B cell (primary cell): Measurements from ENCODE around the gene OR2T33. TPM values are rescaled to one million over a fixed set of nuclear protein-coding genes. Genes with fewer than 3 reads are reported as not detected.
"Not testable (repeated sequence)": the region's sequence is repeated elsewhere in the genome, so short reads cannot be mapped to it uniquely, and the experiment has no call there.

Experiments used
- ATAC-seq: fragments of 200-7000 bp; cut with Tn5 transposase; one replicate; pipeline ENCODE4 v1.10.0; 2021; ENCODE audit warnings: low read depth, mild to moderate bottlenecking, moderate number of reproducible peaks, moderate library complexity
- CTCF ChIA-PET: fragments of 350-600 bp; sonication (Branson Sonifier 250); formaldehyde crosslinking; loops from one replicate; lab custom pipeline; 2021; ENCODE audit warnings: antibody characterized with exemption, inconsistent platforms; lab: Charles Lee
- POLR2A ChIA-PET: fragments of 350-600 bp; sonication (Branson Sonifier 250); formaldehyde crosslinking; loops from one replicate; lab custom pipeline; 2021; ENCODE audit warnings: antibody characterized with exemption; lab: Charles Lee
- DNase-seq: peaks from one replicate; pipeline ENCODE4 v3.0.0; 2013
- H2AFZ ChIP-seq: 2 replicates; pipeline ENCODE4 v1.6.1; 2012; ENCODE audit warnings: mild to moderate bottlenecking, low read depth, low read length; ENCODE audit not compliant: insufficient read depth, poor library complexity, severe bottlenecking
- H3K27ac ChIP-seq, 2 donors: 1 replicate in 1 of 2; 2 replicates in 1 of 2; pipeline ENCODE4 v1.5.1; 2012 to 2013; ENCODE audit warnings: low read length in 2 of 2, mild to moderate bottlenecking in 2 of 2, moderate library complexity in 1 of 2
- H3K27me3 ChIP-seq, 4 experiments: fragments of 200-600 bp in 1 of 4; sonication (generic) in 1 of 4; replicated peaks in 1 of 4; 1 replicate in 2 of 4; 2 replicates in 2 of 4; pipeline versions ENCODE4 v1.6.1 to v1.7.0; 2013 to 2016; ENCODE audit warnings: low read length in 3 of 4, mild to moderate bottlenecking in 2 of 4, mixed read lengths in 1 of 4, moderate library complexity in 1 of 4; ENCODE audit not compliant: insufficient read depth in 4 of 4, control insufficient read depth in 3 of 4; ENCODE audit errors: control extremely low read depth in 1 of 4
- H3K36me3 ChIP-seq, 2 experiments: replicated peaks in 1 of 2; 1 replicate in 1 of 2; 2 replicates in 1 of 2; pipeline versions ENCODE4 v1.6.1 to v1.7.1; 2013; ENCODE audit warnings: low read length in 1 of 2; ENCODE audit not compliant: insufficient read depth in 2 of 2, control insufficient read depth in 1 of 2; ENCODE audit errors: control extremely low read depth in 1 of 2, extremely low read depth in 1 of 2
- H3K4me1 ChIP-seq, 2 donors: fragments of 200-600 bp in 1 of 2; sonication (generic) in 1 of 2; 1 replicate in 1 of 2; 2 replicates in 1 of 2; pipeline versions ENCODE4 v1.5.1 to v1.6.1; 2013 to 2017; ENCODE audit warnings: low read length in 2 of 2; ENCODE audit not compliant: control insufficient read depth in 2 of 2, insufficient read depth in 2 of 2
- H3K4me2 ChIP-seq: replicated peaks from 2 replicates; pipeline ENCODE3; 2012; ENCODE audit warnings: mild to moderate bottlenecking, low read depth, low read length; ENCODE audit not compliant: poor library complexity, severe bottlenecking
- H3K4me3 ChIP-seq, 5 experiments: fragments of 200-600 bp in 1 of 5; sonication (generic) in 1 of 5; 1 replicate in 3 of 5; 2 replicates in 2 of 5; pipeline versions ENCODE4 v1.5.1 to v1.7.0; 2011 to 2016; ENCODE audit warnings: low read length in 4 of 5, mild to moderate bottlenecking in 4 of 5, low read depth in 2 of 5, control low read depth in 1 of 5, moderate library complexity in 1 of 5; ENCODE audit not compliant: insufficient read depth in 1 of 5; ENCODE audit errors: control extremely low read depth in 1 of 5, extremely low read depth in 1 of 5
- H3K79me2 ChIP-seq: fragments of 200-600 bp; sonication (generic); one replicate; pipeline ENCODE4 v1.6.0; 2016; ENCODE audit warnings: low read length; ENCODE audit not compliant: control insufficient read depth, insufficient read depth
- H3K9ac ChIP-seq: fragments of 200-600 bp; sonication (generic); 2 replicates; pipeline ENCODE4 v1.6.1; 2017; ENCODE audit warnings: mild to moderate bottlenecking, low read length, moderate library complexity
- H3K9me3 ChIP-seq, 3 donors: one replicate each; pipeline versions ENCODE4 v1.6.1 to v1.7.1; 2013; ENCODE audit warnings: low read length in 2 of 3; ENCODE audit not compliant: control insufficient read depth in 2 of 3, insufficient read depth in 1 of 3; ENCODE audit errors: control extremely low read depth in 1 of 3
- H4K20me1 ChIP-seq: 2 replicates; pipeline ENCODE4 v1.6.0; 2012; ENCODE audit warnings: mild to moderate bottlenecking, low read length; ENCODE audit not compliant: insufficient read depth, control insufficient read depth, poor library complexity, severe bottlenecking
- H3K27ac Mint-ChIP-seq: one replicate; pipeline ENCODE4 v1.8.0; 2021; ENCODE audit warnings: mixed read lengths
- H3K27me3 Mint-ChIP-seq: one replicate; pipeline ENCODE4 v1.8.0; 2021; ENCODE audit warnings: mixed read lengths
- H3K4me1 Mint-ChIP-seq: one replicate; pipeline ENCODE4 v1.8.0; 2021; ENCODE audit warnings: mixed read lengths
- H3K4me3 Mint-ChIP-seq: one replicate; pipeline ENCODE4 v1.8.0; 2021; ENCODE audit warnings: mixed read lengths
- H3K9me3 Mint-ChIP-seq: one replicate; pipeline ENCODE4 v1.8.0; 2022; ENCODE audit warnings: mixed read lengths; ENCODE audit not compliant: insufficient read depth
- CTCF ChIP-seq: fragments of 200-600 bp; IDR thresholded peaks from one replicate; pipeline ENCODE4 v1.8.0; 2022; ENCODE audit warnings: antibody characterized with exemption, mild to moderate bottlenecking
- EZH2 ChIP-seq: IDR thresholded peaks from 2 replicates; pipeline ENCODE4 v1.6.1; 2012; ENCODE audit warnings: borderline replicate concordance, low read depth, mild to moderate bottlenecking, moderate library complexity, low read length; ENCODE audit not compliant: insufficient read depth, poor library complexity, severe bottlenecking
- WGBS: methylation state at CpG from one replicate; pipeline ENCODE4 v1.1.5; 2013; ENCODE audit warnings: missing lambda C conversion rate; ENCODE audit not compliant: insufficient coverage; 5-methylcytosine and 5-hydroxymethylcytosine counted together
- intact Hi-C: fragments of 100-400 bp; cut with micrococcal nuclease; formaldehyde crosslinking; loops from one replicate; pipeline ENCODE4 v1.10.0; 2022
- polyA plus RNA-seq: library from polyadenylated mRNA; depleted of rRNA; stranded (reverse); fragments of >200 nt; gene quantifications from 2 replicates; pipeline ENCODE4 v1.2.3, GENCODE V29; 2012
- total RNA-seq, 2 donors: library from RNA; stranded (reverse); fragments of 120-200 nt in 1 of 2; gene quantifications; 1 replicate in 1 of 2; 2 replicates in 1 of 2; pipeline versions ENCODE4 v1.2.3 to v1.2.4, GENCODE V29; 2013 to 2022

Gene OR2T33
- total and polyA plus RNA-seq, 2 donors (not counting 1 experiment from before 2014, with no cell fraction given): not detected

GRCh38 chr1:248268178-248268577 lies 9.6 kb downstream of the OR2T33 start:
- H3K4me3 ChIP-seq: no peak overlapping the region
- 100% methylated on average over 1 of the region's 4 CpGs for WGBS
- no peak overlapping the region for H3K9ac ChIP-seq
- no peak for DNase-seq
- H3K27ac ChIP-seq: no peak overlapping the region
- Mint-ChIP-seq H3K27ac (no peak overlapping the region), H3K4me3 (no peak overlapping the region), H3K4me1 (no peaks in the 10 kb centered on the region), H3K9me3 (no peaks in the 10 kb centered on the region), H3K27me3 (no peaks in the 10 kb centered on the region)
- TF ChIP-seq CTCF (no peak), EZH2 (no peak)
- no peaks in the 10 kb centered on the region for H3K27me3 ChIP-seq
- ChIA-PET POLR2A (no interaction called here), CTCF (no interaction called here)
- H3K36me3 ChIP-seq: no peaks in the 10 kb centered on the region
- no peak overlapping the region for H2AFZ ChIP-seq
- H3K4me1 ChIP-seq: no peaks in the 10 kb centered on the region
- no peaks in the 10 kb centered on the region for H4K20me1 ChIP-seq
- no peak overlapping the region for H3K4me2 ChIP-seq
- H3K9me3 ChIP-seq: no peaks in the 10 kb centered on the region
- no peak for ATAC-seq
- intact Hi-C loops: no loop called here
- H3K79me2 ChIP-seq: no peaks in the 10 kb centered on the region

GRCh38 chr1:248259309-248259708 lies 18.5 kb downstream of the OR2T33 start:
- H3K9ac ChIP-seq, H3K4me3 Mint-ChIP-seq, H3K9me3 Mint-ChIP-seq, H3K4me1 Mint-ChIP-seq, H3K4me3 ChIP-seq, POLR2A ChIA-PET, ATAC-seq, H3K4me2 ChIP-seq, H3K27ac Mint-ChIP-seq, H2AFZ ChIP-seq, intact Hi-C loops, H3K79me2 ChIP-seq, H3K4me1 ChIP-seq, CTCF ChIA-PET, DNase-seq, H3K27ac ChIP-seq, H3K27me3 Mint-ChIP-seq, H4K20me1 ChIP-seq, H3K36me3 ChIP-seq, H3K9me3 ChIP-seq, H3K27me3 ChIP-seq: not testable (repeated sequence)
- no CpG with 5 or more reads among the region's 1 CpG for WGBS
